Measurements from ENCODE around the gene PRKN.

- 0 out of 2 replicates have a peak, but pooled peaks have one; percentile 25 for TF ChIP-seq CTCF (conservative IDR thresholded peaks at IDR 0.05)
- TF ChIP-seq EZH2 (IDR thresholded peaks at IDR 0.05; ENCODE audit: low read depth), result no peak
These were observed 1229.2 kb downstream of the PRKN start for GRCh38 chr6:161498359-161498758.
